MCF 10A (cell line): ENCODE results near the gene BICD1. TPM values are rescaled to one million over a fixed set of nuclear protein-coding genes. Genes with fewer than 3 reads are reported as not detected.

Source experiments
- BruUV-seq: library from RNA; stranded (reverse); fragments of 400-500 nt; replicated peaks from 2 replicates; lab custom pipeline; 2021; lab: Mats Ljungman, UMichigan
- CTCF ChIA-PET: fragments of 300-600 bp; sonication (Branson Sonifier 250); formaldehyde crosslinking; extraction: SDS; loops from one replicate; lab custom pipeline; 2021; ENCODE audit warnings: antibody characterized with exemption, inconsistent platforms; lab: Yijun Ruan, JAX
- POLR2A ChIA-PET: fragments of 300-600, 350-650 bp; sonication (Branson Sonifier 250); formaldehyde crosslinking; extraction: SDS; loops from one replicate; lab custom pipeline; 2020; ENCODE audit warnings: antibody characterized with exemption, inconsistent platforms; lab: Yijun Ruan, JAX
- DNase-seq: peaks from one replicate; pipeline ENCODE4 v3.0.0-alpha.2; 2018; ENCODE audit not compliant: unreplicated experiment
- H3K27ac Mint-ChIP-seq: one replicate; pipeline ENCODE4 v1.8.0; 2022; ENCODE audit warnings: mild to moderate bottlenecking, low read depth, mixed read lengths; ENCODE audit not compliant: unreplicated experiment
- H3K27me3 Mint-ChIP-seq: one replicate; pipeline ENCODE4 v1.8.0; 2022; ENCODE audit warnings: mixed read lengths; ENCODE audit not compliant: insufficient read depth, unreplicated experiment
- H3K36me3 Mint-ChIP-seq: one replicate; pipeline ENCODE4 v1.8.0; 2022; ENCODE audit warnings: mild to moderate bottlenecking, moderate library complexity, mixed read lengths; ENCODE audit not compliant: insufficient read depth, unreplicated experiment
- H3K4me1 Mint-ChIP-seq: one replicate; pipeline ENCODE4 v1.8.0; 2022; ENCODE audit warnings: mixed read lengths; ENCODE audit not compliant: insufficient read depth, unreplicated experiment
- H3K4me3 Mint-ChIP-seq: one replicate; pipeline ENCODE4 v1.8.0; 2022; ENCODE audit warnings: mild to moderate bottlenecking, moderate library complexity, mixed read lengths; ENCODE audit not compliant: unreplicated experiment
- H3K9me3 Mint-ChIP-seq: one replicate; pipeline ENCODE4 v1.8.0; 2022; ENCODE audit warnings: mixed read lengths; ENCODE audit not compliant: unreplicated experiment
- intact Hi-C: fragments of 100-400 bp; cut with micrococcal nuclease; formaldehyde crosslinking; loops from 2 replicates; pipeline ENCODE4 v1.14.1; 2022
- total RNA-seq: library from RNA; stranded (reverse); gene quantifications from 2 replicates; pipeline ENCODE4 v1.2.3, GENCODE V29; 2022
- TF ChIP-seq, protein P1 (sequence below): fragments of 200-600 bp; IDR thresholded peaks from one replicate; pipeline ENCODE4 v1.8.0; 2022; ENCODE audit warnings: antibody characterized with exemption, mild to moderate bottlenecking; ENCODE audit not compliant: unreplicated experiment

BICD1 gene
- total RNA-seq, 1 experiment from 2014 or later: 49.3 TPM

DNA sequence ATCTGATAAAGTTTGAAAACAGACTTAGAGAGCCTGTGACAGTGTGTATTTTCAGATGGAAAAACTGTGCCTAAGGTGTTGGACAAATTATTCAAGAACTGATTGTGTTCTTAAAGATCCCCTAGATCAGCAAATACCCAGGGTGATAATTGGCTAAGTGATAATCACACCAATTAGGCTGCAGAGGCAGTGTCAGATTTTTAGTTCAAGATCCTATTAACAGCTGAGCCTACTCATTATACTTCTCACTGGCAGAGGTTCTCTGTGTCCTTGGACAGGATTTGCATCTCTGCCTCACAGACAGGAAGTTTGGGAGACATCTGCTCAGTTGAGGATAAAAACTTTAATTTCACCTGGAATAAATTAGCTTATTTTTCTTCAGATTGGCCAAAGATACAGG is 288.4 kb downstream of the BICD1 start:
- H3K4me3 Mint-ChIP-seq: no peak overlapping the region
- H3K4me1 Mint-ChIP-seq: peaks cover 6% of the 10 kb centered on the region
- no peak overlapping the region for H3K27ac Mint-ChIP-seq
- no peaks in the 10 kb centered on the region for H3K27me3 Mint-ChIP-seq
- CTCF ChIA-PET: no interaction called here
- TF ChIP-seq, protein P1, sequence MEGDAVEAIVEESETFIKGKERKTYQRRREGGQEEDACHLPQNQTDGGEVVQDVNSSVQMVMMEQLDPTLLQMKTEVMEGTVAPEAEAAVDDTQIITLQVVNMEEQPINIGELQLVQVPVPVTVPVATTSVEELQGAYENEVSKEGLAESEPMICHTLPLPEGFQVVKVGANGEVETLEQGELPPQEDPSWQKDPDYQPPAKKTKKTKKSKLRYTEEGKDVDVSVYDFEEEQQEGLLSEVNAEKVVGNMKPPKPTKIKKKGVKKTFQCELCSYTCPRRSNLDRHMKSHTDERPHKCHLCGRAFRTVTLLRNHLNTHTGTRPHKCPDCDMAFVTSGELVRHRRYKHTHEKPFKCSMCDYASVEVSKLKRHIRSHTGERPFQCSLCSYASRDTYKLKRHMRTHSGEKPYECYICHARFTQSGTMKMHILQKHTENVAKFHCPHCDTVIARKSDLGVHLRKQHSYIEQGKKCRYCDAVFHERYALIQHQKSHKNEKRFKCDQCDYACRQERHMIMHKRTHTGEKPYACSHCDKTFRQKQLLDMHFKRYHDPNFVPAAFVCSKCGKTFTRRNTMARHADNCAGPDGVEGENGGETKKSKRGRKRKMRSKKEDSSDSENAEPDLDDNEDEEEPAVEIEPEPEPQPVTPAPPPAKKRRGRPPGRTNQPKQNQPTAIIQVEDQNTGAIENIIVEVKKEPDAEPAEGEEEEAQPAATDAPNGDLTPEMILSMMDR: no peak
- H3K36me3 Mint-ChIP-seq: no peaks in the 10 kb centered on the region
- intact Hi-C loops: no loop called here
- no TSS peak for BruUV-seq
- no peaks in the 10 kb centered on the region for H3K9me3 Mint-ChIP-seq
- DNase-seq: no peak
- POLR2A ChIA-PET: interaction anchor here (0.7 kb wide), 1 partner anchor 12 kb away, joined by 4 read pairs; no protein-coding TSS in a partner anchor

DNA sequence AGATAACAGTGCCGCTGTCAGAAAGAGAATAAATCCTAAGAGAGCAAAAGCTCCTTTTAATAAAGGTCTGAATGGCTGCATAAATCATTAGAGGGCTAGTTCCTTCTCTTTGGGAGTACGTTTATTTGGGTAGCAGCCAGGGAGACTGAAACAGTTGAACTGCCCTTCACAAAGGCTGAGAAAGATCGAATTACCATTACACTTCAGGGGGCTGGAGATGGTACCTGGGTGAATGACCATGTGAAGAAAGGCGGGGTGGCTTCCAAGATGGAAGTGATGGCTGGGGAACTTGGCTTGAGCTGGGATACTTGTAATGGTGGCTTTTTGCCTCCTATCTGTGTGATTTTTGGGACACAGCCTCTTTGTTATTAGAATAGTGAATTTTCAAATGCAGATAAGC is 291.0 kb downstream of the BICD1 start:
- peaks cover 14% of the 10 kb centered on the region for H3K36me3 Mint-ChIP-seq
- H3K27me3 Mint-ChIP-seq: no peaks in the 10 kb centered on the region
- H3K4me1 Mint-ChIP-seq: peaks cover 7% of the 10 kb centered on the region
- no TSS peak for BruUV-seq
- H3K27ac Mint-ChIP-seq: no peak overlapping the region
- intact Hi-C loops: no loop called here
- no peak overlapping the region for H3K4me3 Mint-ChIP-seq
- no peak for DNase-seq
- H3K9me3 Mint-ChIP-seq: no peaks in the 10 kb centered on the region
- ChIA-PET CTCF (interaction anchor here (1.1 to 2.3 kb wide), 4 partner anchors 30 to 275 kb away, joined by 3 to 11 read pairs (median 6); no protein-coding TSS in a partner anchor), POLR2A (interaction anchor here (0.7 to 4.0 kb wide), 5 partner anchors 9 to 57 kb away, joined by 3 to 22 read pairs (median 3); no protein-coding TSS in a partner anchor)
- TF ChIP-seq, protein P1: no peak

DNA sequence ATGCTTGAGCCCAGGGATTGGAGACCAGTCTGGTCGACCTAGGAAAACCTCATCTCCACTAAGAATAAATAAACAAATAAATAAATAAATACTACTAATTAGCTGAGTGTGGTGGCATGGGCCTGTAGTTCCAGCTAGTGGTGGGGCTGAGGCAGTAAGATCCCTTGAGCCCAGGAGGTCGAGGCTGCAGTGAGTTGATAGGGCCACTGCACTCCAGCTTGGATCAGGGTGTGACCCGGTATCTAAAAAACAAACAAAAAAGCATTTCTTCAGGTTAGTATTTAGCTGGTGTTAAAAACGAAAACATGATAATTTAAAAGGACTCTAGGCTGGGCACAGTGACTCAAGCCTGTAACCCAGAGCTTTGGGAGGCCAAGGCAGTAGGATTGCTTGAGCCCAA is 291.5 kb downstream of the BICD1 start:
- CTCF ChIA-PET: interaction anchor here (0.6 to 2.3 kb wide), 7 partner anchors 31 to 1127 kb away, joined by 3 to 11 read pairs (median 4); no protein-coding TSS in a partner anchor
- no peak for DNase-seq
- no TSS peak for BruUV-seq
- H3K4me1 Mint-ChIP-seq: peaks cover 12% of the 10 kb centered on the region
- H3K9me3 Mint-ChIP-seq: no peaks in the 10 kb centered on the region
- POLR2A ChIA-PET: interaction anchor here (0.6 to 4.0 kb wide), 11 partner anchors 10 to 273 kb away, joined by 3 to 22 read pairs (median 5); no protein-coding TSS in a partner anchor
- TF ChIP-seq, protein P1: no peak
- intact Hi-C loops: no loop called here
- peaks cover 19% of the 10 kb centered on the region for H3K36me3 Mint-ChIP-seq
- H3K27ac Mint-ChIP-seq: no peak overlapping the region
- H3K4me3 Mint-ChIP-seq: peak overlapping the region; percentile 79
- H3K27me3 Mint-ChIP-seq: no peaks in the 10 kb centered on the region

DNA sequence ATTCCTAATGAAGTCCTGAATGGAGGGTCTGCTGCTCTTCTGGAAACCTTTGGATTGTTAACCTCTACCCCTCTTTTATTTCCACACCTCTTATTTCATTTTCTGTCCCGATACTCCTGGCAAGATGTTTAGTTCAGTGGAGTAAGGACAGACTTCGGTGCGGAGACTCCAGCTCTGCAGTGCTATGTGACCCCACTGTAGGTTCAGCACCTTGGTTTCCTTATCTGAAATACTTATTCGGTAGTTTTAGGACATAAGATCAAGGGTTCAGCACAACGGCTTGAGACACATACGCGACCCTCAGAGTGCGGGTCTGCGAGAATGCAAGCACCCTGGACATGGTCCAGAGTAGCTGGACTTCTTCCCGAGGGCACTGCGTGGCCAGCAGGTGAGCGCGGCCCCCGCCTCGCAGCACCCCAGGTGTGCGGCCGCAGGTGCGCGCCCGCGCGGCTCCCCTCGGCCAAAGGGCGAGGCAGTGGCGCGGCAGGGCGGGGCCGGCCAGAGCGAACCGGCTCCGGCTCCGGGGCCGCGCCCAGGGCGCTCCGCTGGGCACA is 292.2 kb downstream of the BICD1 start:
- H3K27me3 Mint-ChIP-seq: no peaks in the 10 kb centered on the region
- no peaks in the 10 kb centered on the region for H3K9me3 Mint-ChIP-seq
- H3K36me3 Mint-ChIP-seq: peaks cover 22% of the 10 kb centered on the region
- peak overlapping the region; percentile 79 for H3K4me3 Mint-ChIP-seq
- peaks cover 16% of the 10 kb centered on the region for H3K4me1 Mint-ChIP-seq
- peak; percentile 16 for DNase-seq
- ChIA-PET POLR2A (interaction anchor here (0.6 to 4.0 kb wide), 17 partner anchors 9 to 281 kb away, joined by 3 to 63 read pairs (median 6); partner anchors contain the start of gene DNM1L), CTCF (interaction anchor here (0.6 to 2.3 kb wide), 13 partner anchors 31 to 1083 kb away, joined by 3 to 11 read pairs (median 4); no protein-coding TSS in a partner anchor)
- peak overlapping the region; percentile 55 for H3K27ac Mint-ChIP-seq
- BruUV-seq: no TSS peak
- TF ChIP-seq, protein P1: no peak
- intact Hi-C loops: no loop called here
